Measurements from ENCODE around the gene MOB3A.

MOB3A gene

GRCh38 chr19:2123682-2124387 is 27.7 kb upstream of the MOB3A start:
- DNase-seq (ENCODE audit: low read depth), result no peak

GRCh38 chr19:2122982-2123381 is 26.9 kb upstream of the MOB3A start:
- DNase-seq (ENCODE audit: low read depth), result no peak

- DNase-seq (ENCODE audit: low read depth), result no peak
Observed at GRCh38 chr19:2122251-2122650, 26.1 kb upstream of the MOB3A start.

- no peak for DNase-seq (ENCODE audit: low read depth)
Observed at GRCh38 chr19:2121416-2122051, 25.4 kb upstream of the MOB3A start.

GRCh38 chr19:2120821-2121220 is 24.7 kb upstream of the MOB3A start:
- DNase-seq (ENCODE audit: low read depth), result no peak

- DNase-seq (ENCODE audit: low read depth), result no peak
Observed at GRCh38 chr19:2119921-2120785, 24.0 kb upstream of the MOB3A start.

- no peak for DNase-seq (ENCODE audit: low read depth)
Observed at GRCh38 chr19:2118438-2118837, 22.3 kb upstream of the MOB3A start.

GRCh38 chr19:2117215-2117960 is 21.3 kb upstream of the MOB3A start:
- DNase-seq (ENCODE audit: low read depth), result no peak

GRCh38 chr19:2116507-2116906 is 20.4 kb upstream of the MOB3A start:
- DNase-seq (ENCODE audit: low read depth), result no peak

- DNase-seq (ENCODE audit: low read depth), result no peak
Observed at GRCh38 chr19:2115911-2116426, 19.8 kb upstream of the MOB3A start.

- no peak for DNase-seq (ENCODE audit: low read depth)
Observed at GRCh38 chr19:2115324-2115723, 19.2 kb upstream of the MOB3A start.

GRCh38 chr19:2114821-2115220 is 18.7 kb upstream of the MOB3A start:
- DNase-seq (ENCODE audit: low read depth), result no peak

- DNase-seq (ENCODE audit: low read depth), result no peak
Observed at GRCh38 chr19:2114218-2114617, 18.1 kb upstream of the MOB3A start.

GRCh38 chr19:2113439-2114211 is 17.5 kb upstream of the MOB3A start:
- DNase-seq (ENCODE audit: low read depth), result no peak

- DNase-seq (ENCODE audit: low read depth), result no peak
Observed at GRCh38 chr19:2112516-2113320, 16.6 kb upstream of the MOB3A start.

- DNase-seq (ENCODE audit: low read depth), result no peak
Observed at GRCh38 chr19:2111886-2112285, 15.8 kb upstream of the MOB3A start.

GRCh38 chr19:2111425-2111824 is 15.3 kb upstream of the MOB3A start:
- no peak for DNase-seq (ENCODE audit: low read depth)

- no peak for DNase-seq (ENCODE audit: low read depth)
Observed at GRCh38 chr19:2110822-2111221, 14.7 kb upstream of the MOB3A start.

- no peak for DNase-seq (ENCODE audit: low read depth)
Observed at GRCh38 chr19:2109046-2109864, 13.1 kb upstream of the MOB3A start.

Measured in HS-5 (cell line).